LNCAP (cell line): ENCODE results near the gene SEPTIN12.

Source experiments
- CTCF ChIP-seq: fragments of 450-650 bp; IDR thresholded peaks from 2 replicates; pipeline ENCODE4 v1.5.1; 2017; ENCODE audit warnings: mild to moderate bottlenecking

SEPTIN12 gene

GRCh38 chr16:4767872-4768548 lies 20.1 kb downstream of the SEPTIN12 start:
- no peak for TF ChIP-seq CTCF

DNA sequence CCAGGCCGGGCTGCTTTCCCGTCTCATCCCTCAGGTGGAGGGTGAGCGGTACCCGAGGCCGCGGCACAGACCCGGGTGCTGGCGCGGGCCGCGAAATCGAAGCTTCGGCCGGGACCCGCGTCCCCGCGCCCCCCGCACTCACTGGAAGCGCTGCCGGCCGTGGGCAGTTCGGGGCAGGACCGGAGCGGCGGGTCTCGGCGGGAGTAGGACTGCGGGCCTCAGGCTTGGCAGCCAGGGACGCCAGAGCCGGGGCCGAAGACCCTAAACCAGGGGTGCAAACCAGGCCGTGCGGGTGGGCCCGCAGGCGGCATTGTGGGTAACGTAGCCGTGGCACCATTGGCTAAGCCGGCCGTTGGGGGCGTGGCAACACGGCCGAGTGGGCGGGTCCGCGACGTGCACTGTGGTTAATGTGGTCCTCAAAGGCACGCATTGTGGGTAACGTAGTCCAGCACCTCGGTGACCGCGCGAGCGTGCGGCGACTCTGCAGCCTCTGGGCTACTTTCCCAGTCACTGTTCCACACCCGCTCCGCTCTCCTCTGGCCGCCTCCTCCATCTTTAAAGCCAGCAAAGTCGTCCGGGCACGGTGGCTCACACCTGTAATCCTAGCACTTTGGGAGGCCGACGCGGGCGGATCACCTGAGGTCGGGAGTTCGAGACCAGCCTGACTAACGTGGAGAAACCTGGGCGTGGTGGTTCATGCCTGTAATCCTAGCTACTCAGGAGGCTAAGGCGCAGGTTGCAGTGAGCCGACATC lies 21.1 kb downstream of the SEPTIN12 start, which contains the start of gene ZNF500:
Gene ZNF500 (minus strand): TSS at position 288 of the 754 bp plus-strand sequence. CDS start 1,184 bp downstream, outside the sequence.
- TF ChIP-seq CTCF: no peak

GRCh38 chr16:4765511-4766474 lies 22.4 kb downstream of the SEPTIN12 start:
- no peak for TF ChIP-seq CTCF

- no peak for TF ChIP-seq CTCF
Observed at GRCh38 chr16:4763791-4764190, 24.4 kb downstream of the SEPTIN12 start.

GRCh38 chr16:4762205-4762604 lies 25.9 kb downstream of the SEPTIN12 start:
- TF ChIP-seq CTCF: no peak

DNA sequence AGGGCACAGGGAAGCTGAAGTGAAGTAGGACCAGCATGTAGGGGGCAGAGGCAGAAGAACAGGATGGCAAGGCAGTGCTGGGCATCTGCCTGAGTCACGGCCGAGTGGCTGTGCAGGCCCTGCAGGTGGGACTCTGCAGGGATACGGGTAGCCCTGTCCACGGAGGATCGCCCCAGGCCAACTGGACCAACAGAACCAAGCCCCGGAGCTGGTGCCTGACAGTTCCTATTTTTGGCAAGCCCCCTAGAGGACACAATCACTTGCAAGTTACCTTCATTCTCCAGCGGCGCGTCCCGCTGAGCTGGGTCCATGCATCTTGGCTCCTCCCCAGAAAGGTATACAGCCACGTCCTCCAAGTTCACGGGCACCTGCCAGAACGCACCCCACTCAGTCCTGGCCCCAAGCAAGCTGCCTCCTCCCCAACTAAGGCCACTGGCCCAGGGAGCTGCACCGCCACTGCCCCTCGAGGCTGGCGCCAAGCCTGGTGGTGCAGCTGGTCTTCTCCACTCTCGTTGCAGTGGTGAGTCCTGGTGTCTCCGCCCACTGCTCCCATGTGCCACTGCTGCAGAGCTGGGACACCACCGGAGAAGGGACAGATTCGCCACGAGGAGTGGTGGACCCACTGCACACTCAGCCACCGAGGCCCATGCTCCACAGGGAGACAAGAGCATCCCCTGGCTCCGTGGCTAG lies 27.8 kb downstream of the SEPTIN12 start:
- no peak for TF ChIP-seq CTCF

GRCh38 chr16:4755687-4756086 lies 32.5 kb downstream of the SEPTIN12 start:
- TF ChIP-seq CTCF: no peak
